ENCODE measurements around the gene FMNL2. TPM values are rescaled to one million over a fixed set of nuclear protein-coding genes. Genes with fewer than 3 reads are reported as not detected.

Gene FMNL2
- total RNA-seq, 1 experiment from 2014 or later = 33.6 TPM

DNA sequence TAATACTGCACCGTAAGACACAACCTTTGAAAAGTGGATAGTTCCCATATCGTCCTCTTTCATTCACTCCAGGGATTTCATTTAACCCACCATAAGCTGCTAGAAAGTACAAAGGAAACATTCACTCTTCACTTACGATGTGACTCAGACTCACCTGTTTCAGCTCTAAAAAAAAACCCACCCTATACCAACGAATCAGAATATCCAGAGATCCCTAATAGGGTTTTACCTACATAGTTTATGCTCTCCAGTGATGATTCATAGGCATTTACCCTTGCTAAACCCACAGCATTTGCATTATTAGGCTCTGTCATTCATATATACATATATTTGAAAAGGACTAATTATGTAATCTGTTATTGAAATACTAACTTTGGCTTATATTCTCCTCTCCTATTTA, 322.1 kb downstream of the FMNL2 start:
- H3K18ac ChIP-seq (ENCODE audit: insufficient read length, low read depth, low read length) = no peak overlapping the region
- Mint-ChIP-seq H3K27ac (no peak overlapping the region), H3K9me3 (no peaks in the 10 kb centered on the region), H3K27me3 (ENCODE audit: low read depth) (no peaks in the 10 kb centered on the region), H3K4me1 (peaks cover 6% of the 10 kb centered on the region in 2 experiments), H3K4me3 (no peak overlapping the region), H3K36me3 (ENCODE audit: insufficient read depth in 1 of 3, low read depth in 3 of 3) (peaks cover 33 to 80% (median 64%) of the 10 kb centered on the region in 3 experiments; a peak in 6 of 7 replicates)
- no peak overlapping the region for H3T11ph ChIP-seq (ENCODE audit: low read length)
- H3K9ac ChIP-seq (ENCODE audit: extremely low read depth, insufficient read length, low read length) = no peak overlapping the region
- no peaks in the 10 kb centered on the region for H3K79me2 ChIP-seq (ENCODE audit: insufficient read depth, low read length)
- no peak overlapping the region for H2BK12ac ChIP-seq (ENCODE audit: insufficient read length, low read depth, low read length)
- no peak overlapping the region for H4K91ac ChIP-seq (ENCODE audit: insufficient read length, low read depth, low read length)
- H3K27ac ChIP-seq (ENCODE audit: insufficient read length, low read depth, low read length) = no peak overlapping the region
- no peak overlapping the region for H2AK5ac ChIP-seq (ENCODE audit: insufficient read length, low read length)
- no peak overlapping the region for H2BK20ac ChIP-seq (ENCODE audit: low read depth, low read length, poor library complexity, severe bottlenecking)
- no peak for DNase-seq
- no peaks in the 10 kb centered on the region for H3K79me1 ChIP-seq (ENCODE audit: insufficient read depth, low read depth, low read length, poor library complexity, severe bottlenecking)
- H3K4ac ChIP-seq (ENCODE audit: low read depth, low read length) = no peak overlapping the region
- H3K4me1 ChIP-seq (ENCODE audit: insufficient read depth, low read length) = no peaks in the 10 kb centered on the region
- no peak overlapping the region for H2BK120ac ChIP-seq (ENCODE audit: low read depth, low read length, poor library complexity, severe bottlenecking)
- H3K4me2 ChIP-seq (ENCODE audit: insufficient read depth, insufficient read length, low read length) = no peak overlapping the region
- H3K23me2 ChIP-seq (ENCODE audit: insufficient read length, low read depth, low read length, poor library complexity, severe bottlenecking) = no peaks in the 10 kb centered on the region
- H2BK15ac ChIP-seq (ENCODE audit: low read depth, low read length) = no peak overlapping the region
- no peak overlapping the region for H3K23ac ChIP-seq (ENCODE audit: insufficient read length, low read depth, low read length)
- H2BK5ac ChIP-seq (ENCODE audit: insufficient read length, low read length) = no peak overlapping the region
- no CpG with 5 or more reads among the region's 4 CpGs for WGBS (ENCODE audit: extremely low coverage, insufficient read length, low lambda C conversion rate)
- H3K14ac ChIP-seq (ENCODE audit: insufficient read depth, low read length) = no peak overlapping the region
- H2AFZ ChIP-seq (ENCODE audit: low read length) = no peak overlapping the region
- TF ChIP-seq, protein P1, sequence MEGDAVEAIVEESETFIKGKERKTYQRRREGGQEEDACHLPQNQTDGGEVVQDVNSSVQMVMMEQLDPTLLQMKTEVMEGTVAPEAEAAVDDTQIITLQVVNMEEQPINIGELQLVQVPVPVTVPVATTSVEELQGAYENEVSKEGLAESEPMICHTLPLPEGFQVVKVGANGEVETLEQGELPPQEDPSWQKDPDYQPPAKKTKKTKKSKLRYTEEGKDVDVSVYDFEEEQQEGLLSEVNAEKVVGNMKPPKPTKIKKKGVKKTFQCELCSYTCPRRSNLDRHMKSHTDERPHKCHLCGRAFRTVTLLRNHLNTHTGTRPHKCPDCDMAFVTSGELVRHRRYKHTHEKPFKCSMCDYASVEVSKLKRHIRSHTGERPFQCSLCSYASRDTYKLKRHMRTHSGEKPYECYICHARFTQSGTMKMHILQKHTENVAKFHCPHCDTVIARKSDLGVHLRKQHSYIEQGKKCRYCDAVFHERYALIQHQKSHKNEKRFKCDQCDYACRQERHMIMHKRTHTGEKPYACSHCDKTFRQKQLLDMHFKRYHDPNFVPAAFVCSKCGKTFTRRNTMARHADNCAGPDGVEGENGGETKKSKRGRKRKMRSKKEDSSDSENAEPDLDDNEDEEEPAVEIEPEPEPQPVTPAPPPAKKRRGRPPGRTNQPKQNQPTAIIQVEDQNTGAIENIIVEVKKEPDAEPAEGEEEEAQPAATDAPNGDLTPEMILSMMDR (conservative IDR thresholded peaks at IDR 0.05) = no peak
- H3K56ac ChIP-seq (ENCODE audit: insufficient read length, low read depth, low read length) = no peak overlapping the region
- H4K8ac ChIP-seq (replicated peaks; ENCODE audit: insufficient read length, low read depth, low read length) = no peak overlapping the region
- H3K9me3 ChIP-seq (ENCODE audit: control insufficient read depth, low read depth, low read length) = no peaks in the 10 kb centered on the region
- no peaks in the 10 kb centered on the region for H4K20me1 ChIP-seq (ENCODE audit: control insufficient read depth, insufficient read depth, insufficient read length)
- no peaks in the 10 kb centered on the region for H3K27me3 ChIP-seq (ENCODE audit: insufficient read depth, low read length)
- H4K5ac ChIP-seq (ENCODE audit: insufficient read length, low read depth, low read length) = no peak overlapping the region

Measured in H9 (cell line).